ENCODE data around the gene IRAK1BP1.

- TF ChIP-seq CTCF (conservative IDR thresholded peaks at IDR 0.05; ENCODE audit: low read length) (no peak), EZH2phosphoT487 (IDR thresholded peaks at IDR 0.05; ENCODE audit: borderline replicate concordance, low read depth, low read length) (no peak)
Observed at GRCh38 chr6:78916411-78916810, 49.1 kb downstream of the IRAK1BP1 start.
